Stimulated activated CD8-positive, alpha-beta memory T cell treated with anti-CD3 and anti-CD28 coated beads, Interleukin-2, amount 100 ng/mL, for 48 hours (primary cell): ENCODE measurements around the gene ZNF436.
"Not testable (repeated sequence)": the region's sequence is repeated elsewhere in the genome, so short reads cannot be mapped to it uniquely, and the experiment has no call there.

Experiments used
- DNase-seq, 2 donors: peaks; one replicate each; pipeline ENCODE4 v3.0.0-alpha.2; 2020; ENCODE audit warnings: low read depth in 2 of 2

ZNF436 gene

DNA sequence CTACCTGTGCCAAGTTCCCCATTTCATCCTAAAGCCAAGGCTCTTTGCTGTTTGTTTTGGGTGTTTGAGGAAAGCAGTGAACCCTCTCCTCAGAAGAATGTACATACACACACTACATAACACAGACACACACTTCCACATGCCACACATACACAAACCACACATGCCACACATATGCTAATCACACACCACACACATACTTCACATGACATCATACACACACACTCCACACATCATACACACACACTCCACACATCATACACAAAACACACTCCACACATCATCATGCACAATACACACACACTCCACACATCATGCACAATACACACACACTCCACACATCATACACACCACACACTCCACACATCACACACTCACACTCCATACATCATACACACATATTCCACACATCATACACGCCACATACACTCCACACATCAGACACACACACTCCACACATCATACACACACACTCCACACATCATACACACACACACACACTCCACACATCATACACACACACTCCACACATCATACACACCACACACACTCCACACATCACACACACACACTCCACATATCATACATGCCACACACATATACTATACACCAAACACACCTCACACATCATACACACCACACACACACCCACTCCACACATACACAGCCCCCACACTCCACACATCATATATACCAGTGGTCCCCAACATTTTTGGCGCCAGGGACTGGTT, 22.7 kb upstream of the ZNF436 start:
- no peak for DNase-seq

DNA sequence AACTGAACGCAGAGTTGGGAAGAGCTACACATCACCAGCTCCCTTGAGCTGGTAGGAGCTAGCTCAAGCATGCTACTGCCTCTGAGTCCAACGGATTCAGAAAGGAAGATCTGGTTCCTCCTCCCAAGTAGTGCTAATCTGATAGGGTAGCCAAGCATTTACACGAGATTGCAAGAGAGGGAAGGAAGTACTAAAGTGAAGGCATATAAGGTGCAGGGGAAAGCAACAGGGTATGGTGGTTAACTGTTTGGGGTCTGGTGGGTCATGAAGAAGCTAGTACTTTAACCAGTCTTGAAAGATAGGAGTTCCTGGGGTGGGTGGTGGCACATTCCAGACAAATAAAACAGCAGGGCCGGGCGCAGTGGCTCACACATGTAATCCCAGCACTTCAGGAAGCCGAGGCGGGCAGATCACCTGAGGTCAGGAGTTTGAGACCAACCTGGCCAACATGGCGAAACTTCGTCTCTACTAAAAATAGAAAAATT, 20.2 kb upstream of the ZNF436 start:
- DNase-seq: no peak

DNA sequence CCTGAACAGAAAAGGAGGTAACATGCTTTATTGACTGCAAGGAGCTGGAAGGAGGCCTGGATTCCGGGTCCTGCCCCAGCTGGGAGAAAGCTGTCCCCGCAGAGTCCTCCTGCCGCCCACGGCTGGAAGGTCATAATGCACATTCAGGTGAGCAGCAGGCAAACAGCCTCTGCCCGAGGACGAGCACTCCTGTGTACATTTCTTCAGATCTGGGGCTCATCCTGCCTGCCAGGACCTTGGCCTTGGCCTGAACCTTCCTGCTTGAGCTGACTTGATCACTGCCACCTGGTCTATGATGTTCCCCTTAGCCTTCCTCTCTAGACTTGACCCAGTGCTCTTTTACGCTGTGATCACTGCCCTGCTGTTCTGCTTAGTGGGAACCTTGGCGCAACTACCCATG, 17.9 kb upstream of the ZNF436 start:
- DNase-seq: no peak

DNA sequence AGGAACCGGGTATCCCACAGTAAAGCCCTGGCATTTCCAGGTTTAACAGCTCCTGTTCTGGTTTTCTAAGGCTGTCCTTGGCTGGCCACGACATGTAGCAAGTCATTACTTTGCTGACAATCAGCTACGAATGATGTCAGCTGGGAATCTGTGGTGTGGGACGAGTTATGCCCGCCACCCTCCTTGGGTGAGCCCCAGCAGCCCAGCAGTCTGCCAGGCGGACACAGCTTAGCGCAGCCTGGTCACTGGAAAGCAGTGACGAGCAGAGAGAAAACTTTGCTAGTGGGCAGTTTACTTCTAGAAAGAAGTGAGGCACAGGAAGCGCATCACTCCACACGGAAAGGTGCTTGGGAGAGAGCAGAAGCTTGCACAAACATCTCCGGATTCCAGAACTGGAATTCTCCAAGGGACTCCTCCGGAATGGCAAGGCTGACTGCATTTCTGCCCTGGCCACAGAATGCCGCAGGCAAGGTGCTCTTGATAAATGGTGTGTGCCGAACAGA, 15.5 kb upstream of the ZNF436 start:
- no peak for DNase-seq

DNA sequence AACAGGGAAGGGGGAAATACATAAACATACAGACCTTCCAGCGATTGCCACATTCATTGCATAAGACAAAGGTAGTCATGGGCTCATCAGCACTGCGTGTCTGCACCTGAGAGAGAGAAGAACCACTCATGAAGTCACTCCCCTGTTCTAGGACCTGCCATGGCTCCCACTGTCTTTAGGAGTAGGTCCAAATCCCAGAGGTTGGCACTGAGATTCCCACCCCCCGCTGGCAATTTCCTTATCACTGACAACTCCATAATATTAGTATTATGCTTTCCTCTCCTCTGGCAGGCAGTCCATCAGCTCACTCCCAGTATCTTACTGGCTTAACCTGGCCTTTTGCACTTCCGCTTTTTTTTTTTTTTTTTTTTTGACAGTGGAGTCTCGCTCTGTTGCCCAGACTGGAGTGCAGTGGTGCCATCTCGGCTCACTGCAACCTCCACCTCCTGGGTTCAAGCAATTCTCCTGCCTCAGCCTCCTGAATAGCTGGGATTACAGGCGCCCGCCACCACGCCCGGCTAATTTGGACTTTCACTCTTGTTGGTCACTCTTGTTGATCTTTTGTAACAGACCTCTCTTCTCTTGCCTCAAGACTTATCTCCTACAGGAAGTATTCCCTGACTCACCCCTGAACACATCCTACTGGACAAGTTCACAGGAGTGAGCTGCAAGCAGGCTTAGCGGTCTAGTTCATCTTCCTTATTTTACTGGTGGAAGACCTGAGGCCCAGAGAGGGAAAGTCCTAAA, 14.8 kb upstream of the ZNF436 start:
- no peak for DNase-seq

- DNase-seq: no peak
Observed at GRCh38 chr1:23383577-23384311, 14.1 kb upstream of the ZNF436 start.

GRCh38 chr1:23381233-23381885, 11.7 kb upstream of the ZNF436 start:
- DNase-seq: no peak

DNA sequence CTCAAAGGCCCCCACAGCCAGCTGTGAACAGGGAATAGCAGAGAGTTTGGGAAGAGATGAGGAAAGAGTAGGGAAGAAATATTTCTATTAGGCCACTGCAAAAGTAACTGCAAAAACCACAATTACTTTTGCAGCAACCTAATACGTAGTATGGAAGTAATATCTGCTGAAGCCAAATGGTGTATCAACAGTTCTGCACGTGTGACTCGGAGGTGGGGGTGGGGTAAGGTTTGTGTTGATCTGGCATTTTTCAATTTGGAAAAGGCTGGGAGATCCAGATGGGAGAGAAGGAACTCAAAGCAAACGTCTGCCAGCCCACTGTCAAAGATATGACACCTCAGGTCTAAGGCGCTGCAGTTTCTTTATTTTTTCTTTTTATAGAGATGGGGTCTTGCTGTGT, 11.1 kb upstream of the ZNF436 start:
- no peak for DNase-seq

DNA sequence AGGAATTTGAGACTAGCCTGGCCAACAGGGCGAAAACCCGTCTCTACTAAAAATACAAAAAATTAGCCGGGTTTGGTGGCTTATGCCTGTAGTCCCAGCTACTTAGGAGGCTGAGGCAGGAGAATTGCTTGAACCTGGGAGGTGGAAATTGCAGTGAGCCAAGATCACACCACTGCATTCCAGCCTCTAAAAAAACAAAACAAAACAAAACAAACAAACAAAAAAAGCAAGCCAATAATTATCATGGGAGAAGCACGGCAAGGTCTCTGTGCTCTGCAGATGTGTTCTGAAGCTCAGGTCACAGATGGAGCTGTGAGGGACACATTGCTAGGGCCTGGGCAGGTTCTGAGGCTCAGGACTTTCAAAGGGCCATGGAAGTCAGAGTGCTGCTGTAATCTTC, 10.6 kb upstream of the ZNF436 start:
- DNase-seq: not testable (repeated sequence)

DNA sequence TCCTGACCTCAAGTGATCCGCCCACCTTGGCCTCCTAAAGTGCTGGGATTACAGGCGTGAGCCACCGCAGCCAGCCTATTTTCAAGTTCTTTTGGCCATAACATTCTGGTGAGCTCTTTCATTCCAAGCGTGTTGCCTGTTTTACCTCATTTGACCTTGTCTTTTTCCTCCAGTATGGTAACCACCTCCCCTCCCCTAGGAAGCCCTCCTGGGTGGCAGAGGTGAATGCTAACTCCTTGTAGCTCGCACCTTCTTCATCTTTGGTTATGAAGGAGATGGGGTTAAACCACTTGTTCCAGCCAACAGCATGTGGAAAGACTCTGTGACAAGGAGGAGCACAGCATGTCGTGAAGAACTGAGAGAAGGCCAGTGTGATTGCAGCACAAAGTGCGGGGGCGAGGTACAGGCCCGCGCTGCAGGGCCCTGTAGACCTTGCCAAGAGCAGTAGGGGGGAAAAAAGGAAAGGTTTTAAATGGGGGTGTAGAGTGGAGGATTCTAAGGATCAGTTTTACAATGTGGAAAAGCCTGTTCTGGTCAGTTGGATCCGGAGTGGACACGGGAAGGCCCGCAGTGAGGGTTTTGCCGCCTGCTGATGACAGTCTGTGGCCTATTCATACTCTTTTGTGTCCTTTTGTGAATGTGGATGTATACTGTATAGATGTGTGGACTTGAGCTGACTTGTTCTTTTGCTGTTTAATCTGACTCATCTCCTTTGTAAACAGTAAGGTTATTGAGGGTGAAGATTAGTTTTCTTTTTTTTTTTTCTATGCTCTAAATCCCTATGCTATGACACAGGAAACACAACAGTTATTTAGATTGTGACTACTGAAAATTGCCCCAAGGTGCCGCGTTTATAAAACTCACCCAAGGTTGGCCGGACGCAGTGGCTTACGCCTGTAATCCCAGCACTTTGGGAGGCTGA, 7.5 kb upstream of the ZNF436 start:
- no peak for DNase-seq

- DNase-seq: not testable (repeated sequence)
Observed at GRCh38 chr1:23374079-23374735, 4.6 kb upstream of the ZNF436 start.

- DNase-seq: no peak
Observed at GRCh38 chr1:23371987-23372880, 2.6 kb upstream of the ZNF436 start.

GRCh38 chr1:23370709-23371584, 1.3 kb upstream of the ZNF436 start:
- DNase-seq: no peak

- no peak for DNase-seq
Observed at GRCh38 chr1:23370330-23370708, 683 bp upstream of the ZNF436 start.

GRCh38 chr1:23368562-23369334, 888 bp downstream of the ZNF436 start:
- peak; percentile 81 to 84 for DNase-seq

- peak; percentile 96 for DNase-seq
Observed at GRCh38 chr1:23367791-23368561, 1.7 kb downstream of the ZNF436 start.

- no peak for DNase-seq
Observed at GRCh38 chr1:23367451-23367790, 2.2 kb downstream of the ZNF436 start.
